Measurements from ENCODE around the gene ASTN2.
A peak's percentile ranks its signal among the peaks of the same experiment; 100 is the strongest.

ASTN2 gene

GRCh38 chr9:116749772-116750171 is 665.1 kb downstream of the ASTN2 start:
- DNase-seq (ENCODE audit: low spot score): no peak

- no peak for DNase-seq (ENCODE audit: low spot score)
Measured at GRCh38 chr9:116749176-116749575, 665.7 kb downstream of the ASTN2 start.

- DNase-seq (ENCODE audit: low spot score): no peak
Measured at GRCh38 chr9:116741742-116742141, 673.1 kb downstream of the ASTN2 start.

- no peak for DNase-seq (ENCODE audit: low spot score)
Measured at GRCh38 chr9:116741086-116741740, 673.6 kb downstream of the ASTN2 start.

- peak; percentile 42 for DNase-seq (ENCODE audit: low spot score)
Measured at GRCh38 chr9:116737152-116737546, 677.7 kb downstream of the ASTN2 start.

GRCh38 chr9:116736399-116737151 is 678.3 kb downstream of the ASTN2 start:
- DNase-seq (ENCODE audit: low spot score): no peak

- no peak for DNase-seq (ENCODE audit: low spot score)
Measured at GRCh38 chr9:116733010-116733641, 681.7 kb downstream of the ASTN2 start.

GRCh38 chr9:116726602-116727001 is 688.3 kb downstream of the ASTN2 start:
- no peak for DNase-seq (ENCODE audit: low spot score)

- no peak for DNase-seq (ENCODE audit: low spot score)
Measured at GRCh38 chr9:116724123-116724522, 690.7 kb downstream of the ASTN2 start.

GRCh38 chr9:116721944-116722343 is 692.9 kb downstream of the ASTN2 start:
- no peak for DNase-seq (ENCODE audit: low spot score)

GRCh38 chr9:116721411-116721810 is 693.4 kb downstream of the ASTN2 start:
- DNase-seq (ENCODE audit: low spot score): no peak

GRCh38 chr9:116720111-116720510 is 694.7 kb downstream of the ASTN2 start:
- no peak for DNase-seq (ENCODE audit: low spot score)

GRCh38 chr9:116718111-116718510 is 696.7 kb downstream of the ASTN2 start:
- DNase-seq (ENCODE audit: low spot score): no peak

GRCh38 chr9:116717150-116717549 is 697.7 kb downstream of the ASTN2 start:
- no peak for DNase-seq (ENCODE audit: low spot score)

- DNase-seq (ENCODE audit: low spot score): no peak
Measured at GRCh38 chr9:116716438-116716837, 698.4 kb downstream of the ASTN2 start.

- DNase-seq (ENCODE audit: low spot score): no peak
Measured at GRCh38 chr9:116715751-116716150, 699.1 kb downstream of the ASTN2 start.

- no peak for DNase-seq (ENCODE audit: low spot score)
Measured at GRCh38 chr9:116713271-116713670, 701.6 kb downstream of the ASTN2 start.

GRCh38 chr9:116712781-116713180 is 702.1 kb downstream of the ASTN2 start:
- DNase-seq (ENCODE audit: low spot score): no peak

- no peak for DNase-seq (ENCODE audit: low spot score)
Measured at GRCh38 chr9:116706310-116707290, 708.3 kb downstream of the ASTN2 start.

GRCh38 chr9:116705531-116705930 is 709.3 kb downstream of the ASTN2 start:
- no peak for DNase-seq (ENCODE audit: low spot score)

- no peak for DNase-seq (ENCODE audit: low spot score)
Measured at GRCh38 chr9:116704470-116704869, 710.4 kb downstream of the ASTN2 start.

- no peak for DNase-seq (ENCODE audit: low spot score)
Measured at GRCh38 chr9:116703634-116704033, 711.2 kb downstream of the ASTN2 start.
